Pancreas (tissue), 10 donors: ENCODE results near the gene ITK. TPM values are rescaled to one million over a fixed set of nuclear protein-coding genes. Genes with fewer than 3 reads are reported as not detected.

ENCODE experiments used
- ATAC-seq, 4 donors: fragments of 200-7000 bp; cut with Tn5 transposase; one replicate each; pipeline versions ENCODE4 v1.8.0 to v1.9.1; 2020; ENCODE audit warnings: mild to moderate bottlenecking in 4 of 4, moderate library complexity in 4 of 4
- DNase-seq, 6 donors: peaks; one replicate each; pipeline ENCODE4 v3.0.0-alpha.2; 2020
- FAIRE-seq: peaks from 2 replicates; lab custom pipeline; 2012; peaks lifted over from hg19 to GRCh38; lab: Jason Lieb, UNC
- H3K27ac ChIP-seq, 4 donors: fragments of 200-600 bp; sonication (generic); 1 replicate in 3 of 4; 2 replicates in 1 of 4; pipeline versions ENCODE4 v1.5.0 to v1.8.0; 2020
- H3K27me3 ChIP-seq, 4 donors: fragments of 200-600 bp; one replicate each; pipeline ENCODE4 v1.8.0; 2021
- H3K36me3 ChIP-seq, 3 donors: fragments of 200-600 bp; sonication (generic) in 1 of 3; one replicate each; pipeline versions ENCODE4 v1.5.0 to v1.8.0; 2020 to 2021
- H3K4me1 ChIP-seq, 3 donors: fragments of 200-600 bp; one replicate each; pipeline ENCODE4 v1.8.0; 2021
- H3K4me3 ChIP-seq, 4 donors: fragments of 200-600 bp; sonication (generic) in 2 of 4; one replicate each; pipeline versions ENCODE4 v1.5.0 to v1.8.0; 2020 to 2021
- H3K9me3 ChIP-seq, 4 donors: fragments of 200-600 bp; one replicate each; pipeline ENCODE4 v1.8.0; 2021
- CTCF ChIP-seq, 4 donors: fragments of 200-600 bp; sonication (generic) in 3 of 4; IDR thresholded peaks; one replicate each; pipeline versions ENCODE4 v1.5.0 to v1.8.0; 2021; ENCODE audit warnings: antibody characterized with exemption in 4 of 4
- WGBS, 2 donors: extraction: QIAGEN DNeasy Blood & Tissue Kit; methylation state at CpG; one replicate each; pipeline ENCODE4 v1.1.7; 2013; 5-methylcytosine and 5-hydroxymethylcytosine counted together
- intact Hi-C, 3 donors: fragments of 100-400 bp; cut with DNase I; formaldehyde crosslinking; loops; one replicate each; pipeline versions ENCODE4 v1.11.1 to v1.14.2; 2022
- polyA plus RNA-seq, 2 donors: library from polyadenylated mRNA; stranded (reverse); fragments of 200-250 nt; gene quantifications; one replicate each; pipeline ENCODE4 v1.2.3, GENCODE V29; 2013
- total RNA-seq, 6 donors: library from RNA; stranded (reverse); fragmentation: NEBNext Ultra II Directional in 4 of 6; extraction: Animal tissue kit (Norgen Biotek cat#: 25700) in 4 of 6; gene quantifications; one replicate each; pipeline versions ENCODE4 v1.2.1 to v1.2.4, GENCODE V29; 2021 to 2023
- donor health status: healthy with polysubstance abuse.
- donor health status: DM: no; HTN: no; CAD: no; lungs with moderate emphysema.
- donor health status: DM: no; HTN: no; CAD: no.
- donor health status: control.
- donor health status: control.
- donor health status: Bipolar disorder and iron deficiency.
- donor health status: DM: yes; HTN: yes; CAD: no.
- donor health status: DM: no; HTN: no; CAD: no.
- donor health status: DM: no; HTN: no; CAD: no.
- donor health status: DM: yes; HTN: yes; CAD: no.

The ITK gene
- total and polyA plus RNA-seq, 8 donors: 0.26 to 1.3 (median 0.71) TPM

GRCh38 chr5:157269761-157270272 is 89.2 kb downstream of the ITK start:
- intact Hi-C loops: no loop called here
- TF ChIP-seq CTCF (IDR thresholded peaks at IDR 0.05): no peak
- ATAC-seq (no peak), DNase-seq (no peak), FAIRE-seq (no peak)
- Histone ChIP-seq H3K27ac (no peak overlapping the region), H3K36me3 (no peaks in the 10 kb centered on the region), H3K9me3 (no peaks in the 10 kb centered on the region), H3K27me3 (no peaks in the 10 kb centered on the region), H3K4me3 (no peak overlapping the region), H3K4me1 (no peaks in the 10 kb centered on the region)
- WGBS, 2 donors: 81 to 94% methylated on average over 4 of the region's 4 CpGs

- intact Hi-C loops: no loop called here
- H3K4me3 ChIP-seq: no peak overlapping the region
- no peaks in the 10 kb centered on the region for H3K36me3 ChIP-seq
- DNase-seq (no peak), ATAC-seq (no peak), FAIRE-seq (no peak)
- no peak for TF ChIP-seq CTCF (IDR thresholded peaks at IDR 0.05)
- no peaks in the 10 kb centered on the region for H3K9me3 ChIP-seq
- WGBS, 2 donors: 72 to 82% methylated on average over 3 of the region's 3 CpGs
- no peaks in the 10 kb centered on the region for H3K27me3 ChIP-seq
- no peaks in the 10 kb centered on the region for H3K4me1 ChIP-seq
- H3K27ac ChIP-seq: no peak overlapping the region
These were observed 90.1 kb downstream of the ITK start for GRCh38 chr5:157270771-157271170.

- peak in 1 of 6 donors; percentile 33 for DNase-seq
- WGBS, 2 donors: 64% methylated on average over 12 of the region's 12 CpGs
- Histone ChIP-seq H3K4me3 (no peak overlapping the region), H3K9me3 (no peaks in the 10 kb centered on the region), H3K27ac (peak overlapping the region in 1 of 4 donors; percentile 20), H3K27me3 (no peaks in the 10 kb centered on the region), H3K4me1 (no peaks in the 10 kb centered on the region), H3K36me3 (no peaks in the 10 kb centered on the region)
- intact Hi-C loops: no loop called here
- FAIRE-seq: no peak
- TF ChIP-seq CTCF (IDR thresholded peaks at IDR 0.05): no peak
- ATAC-seq: peak in 3 of 4 donors; percentile 26 to 54 (median 50)
These were observed 91.2 kb downstream of the ITK start for GRCh38 chr5:157271740-157272271.

GRCh38 chr5:157273131-157273556 is 92.5 kb downstream of the ITK start:
- peak in 2 of 4 donors; percentile 23 to 36 for ATAC-seq
- Histone ChIP-seq H3K36me3 (no peaks in the 10 kb centered on the region), H3K4me3 (no peak overlapping the region), H3K9me3 (no peaks in the 10 kb centered on the region), H3K27ac (no peak overlapping the region), H3K4me1 (no peaks in the 10 kb centered on the region), H3K27me3 (no peaks in the 10 kb centered on the region)
- WGBS, 2 donors: 79 to 88% methylated on average over 1 of the region's 1 CpG
- DNase-seq: no peak
- no peak for TF ChIP-seq CTCF (IDR thresholded peaks at IDR 0.05)
- no peak for FAIRE-seq
- intact Hi-C loops: no loop called here

- H3K36me3 ChIP-seq: no peaks in the 10 kb centered on the region
- no peak for FAIRE-seq
- no peaks in the 10 kb centered on the region for H3K4me1 ChIP-seq
- intact Hi-C loops: no loop called here
- H3K4me3 ChIP-seq: no peak overlapping the region
- WGBS, 2 donors: 97% methylated on average over 1 of the region's 1 CpG
- DNase-seq: no peak
- no peak for TF ChIP-seq CTCF (IDR thresholded peaks at IDR 0.05)
- ATAC-seq: no peak
- H3K27ac ChIP-seq: no peak overlapping the region
- no peaks in the 10 kb centered on the region for H3K9me3 ChIP-seq
- H3K27me3 ChIP-seq: no peaks in the 10 kb centered on the region
These were observed 94.8 kb downstream of the ITK start for GRCh38 chr5:157275403-157275802.
